Measurements from ENCODE around the gene MLLT10. TPM values are rescaled to one million over a fixed set of nuclear protein-coding genes. Genes with fewer than 3 reads are reported as not detected.

The MLLT10 gene
- total and polyA plus RNA-seq, 4 donors, result 20.6 to 97.8 (median 35.7) TPM

DNA sequence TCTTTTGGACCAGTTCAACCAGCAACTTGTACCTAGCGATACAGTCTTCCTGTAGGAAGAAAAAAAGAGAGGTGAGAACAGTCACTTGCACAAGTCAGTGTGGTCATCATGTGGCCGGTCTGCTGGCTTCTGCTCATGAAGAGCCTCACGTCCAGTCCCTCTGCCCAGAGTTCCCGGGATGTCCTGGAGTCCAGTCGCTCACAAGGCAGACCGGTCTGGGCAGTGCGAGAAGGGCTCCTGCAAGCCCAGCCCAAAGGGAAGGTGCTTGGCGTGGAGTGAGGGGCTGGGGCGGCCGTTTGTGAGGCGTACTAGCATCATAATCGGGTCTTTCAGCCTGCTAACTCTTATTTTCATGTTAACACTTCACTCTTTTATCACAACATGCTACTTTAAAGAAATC is 222.7 kb downstream of the MLLT10 start:
- no peaks in the 10 kb centered on the region for H3K27me3 ChIP-seq (ENCODE audit: control insufficient read depth in 3 of 3, insufficient read depth in 3 of 3, low read length in 2 of 3)
- ATAC-seq (ENCODE audit: insufficient read depth, low FRiP score), result no peak
- 86 to 88% methylated on average over 12 of the region's 12 CpGs for WGBS, 2 donors

DNA sequence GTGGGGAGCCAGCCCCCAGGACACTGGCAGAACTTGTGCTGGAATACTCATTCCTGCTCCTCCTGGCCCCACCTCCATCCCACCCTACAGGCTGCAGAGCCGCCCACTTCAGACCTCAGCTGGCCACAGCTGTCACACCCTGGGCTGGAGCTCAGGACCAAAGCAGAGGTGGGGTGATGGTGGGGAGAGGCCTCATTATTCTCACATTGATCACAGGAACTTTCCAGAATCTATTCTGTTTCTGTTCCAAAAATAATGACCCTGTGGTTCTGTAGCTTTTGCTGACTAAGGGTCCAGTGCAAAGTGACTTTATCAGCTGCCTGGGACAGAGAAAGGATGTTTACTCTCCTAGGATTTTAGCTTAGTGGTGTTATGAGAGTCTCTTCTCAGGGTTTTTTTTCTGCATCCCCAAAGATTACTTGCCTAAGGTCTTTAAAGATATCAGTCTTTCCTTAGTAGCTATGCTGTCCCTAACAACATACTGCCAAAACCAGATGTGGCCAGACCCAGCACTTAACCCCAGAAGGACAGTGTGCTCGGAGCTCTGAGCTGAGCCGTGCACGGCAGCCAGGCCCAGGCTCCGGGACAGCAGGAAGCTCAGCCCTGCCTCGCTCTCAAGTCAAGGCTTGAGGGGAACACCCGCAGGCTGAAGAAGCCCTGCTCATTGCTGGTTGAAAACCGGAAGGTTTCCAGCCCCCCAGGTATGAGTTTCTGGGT is 223.3 kb downstream of the MLLT10 start:
- TF ChIP-seq, protein P1, sequence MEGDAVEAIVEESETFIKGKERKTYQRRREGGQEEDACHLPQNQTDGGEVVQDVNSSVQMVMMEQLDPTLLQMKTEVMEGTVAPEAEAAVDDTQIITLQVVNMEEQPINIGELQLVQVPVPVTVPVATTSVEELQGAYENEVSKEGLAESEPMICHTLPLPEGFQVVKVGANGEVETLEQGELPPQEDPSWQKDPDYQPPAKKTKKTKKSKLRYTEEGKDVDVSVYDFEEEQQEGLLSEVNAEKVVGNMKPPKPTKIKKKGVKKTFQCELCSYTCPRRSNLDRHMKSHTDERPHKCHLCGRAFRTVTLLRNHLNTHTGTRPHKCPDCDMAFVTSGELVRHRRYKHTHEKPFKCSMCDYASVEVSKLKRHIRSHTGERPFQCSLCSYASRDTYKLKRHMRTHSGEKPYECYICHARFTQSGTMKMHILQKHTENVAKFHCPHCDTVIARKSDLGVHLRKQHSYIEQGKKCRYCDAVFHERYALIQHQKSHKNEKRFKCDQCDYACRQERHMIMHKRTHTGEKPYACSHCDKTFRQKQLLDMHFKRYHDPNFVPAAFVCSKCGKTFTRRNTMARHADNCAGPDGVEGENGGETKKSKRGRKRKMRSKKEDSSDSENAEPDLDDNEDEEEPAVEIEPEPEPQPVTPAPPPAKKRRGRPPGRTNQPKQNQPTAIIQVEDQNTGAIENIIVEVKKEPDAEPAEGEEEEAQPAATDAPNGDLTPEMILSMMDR (IDR thresholded peaks at IDR 0.05; ENCODE audit: control extremely low read depth, extremely low read depth), result no peak
- Histone ChIP-seq H3K27ac (ENCODE audit: low read depth in 1 of 2, low read length in 1 of 2) (no peak overlapping the region), H3K4me1 (ENCODE audit: control insufficient read depth in 5 of 5, insufficient read depth in 5 of 5, low read length in 5 of 5) (peaks cover 0 to 35% (median 9%) of the 10 kb centered on the region in 5 donors), H3K27me3 (ENCODE audit: control insufficient read depth in 3 of 3, insufficient read depth in 3 of 3, low read length in 2 of 3) (no peaks in the 10 kb centered on the region), H3K4me3 (no peak overlapping the region), H3K9me3 (ENCODE audit: control insufficient read depth in 4 of 4, insufficient read depth in 3 of 4, low read length in 3 of 4) (no peaks in the 10 kb centered on the region), H3K36me3 (ENCODE audit: control insufficient read depth in 4 of 4, insufficient read depth in 4 of 4, low read length in 4 of 4) (peaks cover 0 to 14% (median 2%) of the 10 kb centered on the region in 4 donors), H3K9ac (ENCODE audit: insufficient read depth in 1 of 2, low read length in 2 of 2) (peak overlapping the region in 1 of 2 donors; percentile 53)
- ATAC-seq (ENCODE audit: insufficient read depth, low FRiP score) (no peak), DNase-seq (peak; percentile 74 to 88 (median 88))
- WGBS, 2 donors, result 81 to 86% methylated on average over 8 of the region's 8 CpGs

More for the DNA sequence above, 222.7 kb downstream of the MLLT10 start:
- no peak overlapping the region for H3K27ac ChIP-seq (ENCODE audit: low read depth in 1 of 2, low read length in 1 of 2)
- peaks cover 0 to 35% (median 9%) of the 10 kb centered on the region in 5 donors for H3K4me1 ChIP-seq (ENCODE audit: control insufficient read depth in 5 of 5, insufficient read depth in 5 of 5, low read length in 5 of 5)
- H3K36me3 ChIP-seq (ENCODE audit: control insufficient read depth in 4 of 4, insufficient read depth in 4 of 4, low read length in 4 of 4), result peaks cover 0 to 14% (median 2%) of the 10 kb centered on the region in 4 donors
- no peak overlapping the region for H3K4me3 ChIP-seq
- H3K9me3 ChIP-seq (ENCODE audit: control insufficient read depth in 4 of 4, insufficient read depth in 3 of 4, low read length in 3 of 4), result no peaks in the 10 kb centered on the region
- no peak overlapping the region for H3K9ac ChIP-seq (ENCODE audit: insufficient read depth in 1 of 2, low read length in 2 of 2)
- DNase-seq, result peak in 2 of 3 donors; percentile 26 to 29
- TF ChIP-seq, protein P1 (IDR thresholded peaks at IDR 0.05; ENCODE audit: control extremely low read depth, extremely low read depth), result no peak

DNA sequence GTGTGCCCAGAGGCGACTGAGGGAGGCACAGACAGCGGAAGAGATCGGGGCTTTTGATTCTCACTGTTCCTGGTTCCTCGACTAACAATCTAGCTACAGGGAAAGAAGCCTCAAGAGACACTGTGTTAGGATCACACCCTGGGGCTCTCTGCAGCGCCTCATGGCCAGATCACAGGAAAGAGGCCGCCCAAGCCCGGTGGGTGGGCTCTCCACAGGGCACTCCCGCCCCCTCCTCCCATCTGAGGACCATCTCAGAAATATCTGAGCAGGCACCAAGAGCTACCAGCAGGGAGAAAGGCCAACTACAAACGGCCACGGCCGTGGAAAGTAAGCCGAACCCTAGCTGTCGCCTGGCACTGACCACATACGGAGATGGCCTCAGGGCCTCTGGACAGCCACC is 224.2 kb downstream of the MLLT10 start:
- peaks cover 0 to 35% (median 9%) of the 10 kb centered on the region in 5 donors for H3K4me1 ChIP-seq (ENCODE audit: control insufficient read depth in 5 of 5, insufficient read depth in 5 of 5, low read length in 5 of 5)
- no peak overlapping the region for H3K4me3 ChIP-seq
- ATAC-seq (ENCODE audit: insufficient read depth, low FRiP score) (no peak), DNase-seq (peak in 2 of 3 donors; percentile 23 to 27)
- no peaks in the 10 kb centered on the region for H3K27me3 ChIP-seq (ENCODE audit: control insufficient read depth in 3 of 3, insufficient read depth in 3 of 3, low read length in 2 of 3)
- 93 to 96% methylated on average over 14 of the region's 14 CpGs for WGBS, 2 donors
- H3K9me3 ChIP-seq (ENCODE audit: control insufficient read depth in 4 of 4, insufficient read depth in 3 of 4, low read length in 3 of 4), result no peaks in the 10 kb centered on the region
- H3K9ac ChIP-seq (ENCODE audit: insufficient read depth in 1 of 2, low read length in 2 of 2), result peak overlapping the region in 1 of 2 donors; percentile 53
- H3K36me3 ChIP-seq (ENCODE audit: control insufficient read depth in 4 of 4, insufficient read depth in 4 of 4, low read length in 4 of 4), result peaks cover 0 to 14% (median 2%) of the 10 kb centered on the region in 4 donors
- TF ChIP-seq, protein P1 (IDR thresholded peaks at IDR 0.05; ENCODE audit: control extremely low read depth, extremely low read depth), result no peak
- H3K27ac ChIP-seq (ENCODE audit: low read depth in 1 of 2, low read length in 1 of 2), result no peak overlapping the region

All from lung (tissue), 12 donors.